ENCODE results near the gene COL17A1. TPM values are rescaled to one million over a fixed set of nuclear protein-coding genes. Genes with fewer than 3 reads are reported as not detected.

COL17A1 gene
- total RNA-seq, 1 donor from 2014 or later = 10.1 TPM

GRCh38 chr10:104021246-104021645 is 64.4 kb downstream of the COL17A1 start:
- no peaks in the 10 kb centered on the region for H3K27me3 ChIP-seq (ENCODE audit: insufficient read depth, low read length)
- peaks cover 10% of the 10 kb centered on the region for H3K36me3 Mint-ChIP-seq (ENCODE audit: low read depth, unreplicated experiment)
- no peaks in the 10 kb centered on the region for H3K9me3 Mint-ChIP-seq (ENCODE audit: unreplicated experiment)
- peaks cover 44% of the 10 kb centered on the region for H3K36me3 ChIP-seq (ENCODE audit: insufficient read depth, low read length)
- no peak overlapping the region for H3K27ac Mint-ChIP-seq (ENCODE audit: unreplicated experiment)
- no peak overlapping the region for H3K4me3 Mint-ChIP-seq (ENCODE audit: unreplicated experiment)
- H3K27ac ChIP-seq (ENCODE audit: low read depth, low read length) = no peak overlapping the region
- H3K79me2 ChIP-seq (ENCODE audit: insufficient read depth, low read length) = no peaks in the 10 kb centered on the region
- H4K20me1 ChIP-seq (ENCODE audit: insufficient read depth, low read length) = no peaks in the 10 kb centered on the region
- TF ChIP-seq EZH2 (IDR thresholded peaks at IDR 0.05; ENCODE audit: insufficient read depth, low read length) = no peak
- TF ChIP-seq CTCF (IDR thresholded peaks at IDR 0.05; ENCODE audit: insufficient read depth, low read depth, low read length) = no peak
- DNase-seq (ENCODE audit: low read depth) = no peak
- no peak overlapping the region for H2AFZ ChIP-seq (ENCODE audit: low read depth, low read length)
- H3K9me3 ChIP-seq (ENCODE audit: insufficient read depth, low read depth, low read length) = no peaks in the 10 kb centered on the region
- no peak for FAIRE-seq
- H3K9ac ChIP-seq (ENCODE audit: low read length) = no peak overlapping the region
- H3K4me1 ChIP-seq (ENCODE audit: insufficient read depth, low read length) = no peaks in the 10 kb centered on the region
- no peak overlapping the region for H3K4me2 ChIP-seq (ENCODE audit: low read length)
- no peak overlapping the region for H3K4me3 ChIP-seq (ENCODE audit: insufficient read depth, low read depth, low read length)
- no peaks in the 10 kb centered on the region for H3K4me1 Mint-ChIP-seq (ENCODE audit: low read depth, unreplicated experiment)
- H3K27me3 Mint-ChIP-seq (ENCODE audit: low read depth, unreplicated experiment) = no peaks in the 10 kb centered on the region

GRCh38 chr10:104020020-104020419 is 65.7 kb downstream of the COL17A1 start:
- TF ChIP-seq CTCF (IDR thresholded peaks at IDR 0.05; ENCODE audit: insufficient read depth, low read depth, low read length) (no peak), EZH2 (IDR thresholded peaks at IDR 0.05; ENCODE audit: insufficient read depth, low read length) (no peak)
- H3K4me1 ChIP-seq (ENCODE audit: insufficient read depth, low read length) = no peaks in the 10 kb centered on the region
- Mint-ChIP-seq H3K27me3 (ENCODE audit: low read depth, unreplicated experiment) (no peaks in the 10 kb centered on the region), H3K9me3 (ENCODE audit: unreplicated experiment) (no peaks in the 10 kb centered on the region), H3K27ac (ENCODE audit: unreplicated experiment) (no peak overlapping the region), H3K4me1 (ENCODE audit: low read depth, unreplicated experiment) (no peaks in the 10 kb centered on the region), H3K4me3 (ENCODE audit: unreplicated experiment) (no peak overlapping the region), H3K36me3 (ENCODE audit: low read depth, unreplicated experiment) (peaks cover 10% of the 10 kb centered on the region)
- FAIRE-seq (no peak), DNase-seq (ENCODE audit: low read depth) (no peak)
- H3K27ac ChIP-seq (ENCODE audit: low read depth, low read length) = no peak overlapping the region
- no peak overlapping the region for H3K9ac ChIP-seq (ENCODE audit: low read length)
- H3K4me2 ChIP-seq (ENCODE audit: low read length) = no peak overlapping the region
- H3K79me2 ChIP-seq (ENCODE audit: insufficient read depth, low read length) = no peaks in the 10 kb centered on the region
- H3K36me3 ChIP-seq (ENCODE audit: insufficient read depth, low read length) = peaks cover 36% of the 10 kb centered on the region
- H3K27me3 ChIP-seq (ENCODE audit: insufficient read depth, low read length) = no peaks in the 10 kb centered on the region
- no peak overlapping the region for H2AFZ ChIP-seq (ENCODE audit: low read depth, low read length)
- no peaks in the 10 kb centered on the region for H3K9me3 ChIP-seq (ENCODE audit: insufficient read depth, low read depth, low read length)
- no peaks in the 10 kb centered on the region for H4K20me1 ChIP-seq (ENCODE audit: insufficient read depth, low read length)
- no peak overlapping the region for H3K4me3 ChIP-seq (ENCODE audit: insufficient read depth, low read depth, low read length)

GRCh38 chr10:104018471-104018870 is 67.2 kb downstream of the COL17A1 start:
- DNase-seq (ENCODE audit: low read depth) (no peak), FAIRE-seq (no peak)
- Histone ChIP-seq H3K36me3 (ENCODE audit: insufficient read depth, low read length) (peaks cover 28% of the 10 kb centered on the region), H4K20me1 (ENCODE audit: insufficient read depth, low read length) (no peaks in the 10 kb centered on the region), H3K9ac (ENCODE audit: low read length) (no peak overlapping the region), H3K4me1 (ENCODE audit: insufficient read depth, low read length) (no peaks in the 10 kb centered on the region), H3K4me3 (ENCODE audit: insufficient read depth, low read depth, low read length) (no peak overlapping the region), H3K4me2 (ENCODE audit: low read length) (no peak overlapping the region), H3K79me2 (ENCODE audit: insufficient read depth, low read length) (no peaks in the 10 kb centered on the region), H3K27me3 (ENCODE audit: insufficient read depth, low read length) (no peaks in the 10 kb centered on the region), H3K27ac (ENCODE audit: low read depth, low read length) (no peak overlapping the region), H2AFZ (ENCODE audit: low read depth, low read length) (no peak overlapping the region), H3K9me3 (ENCODE audit: insufficient read depth, low read depth, low read length) (no peaks in the 10 kb centered on the region)
- Mint-ChIP-seq H3K4me1 (ENCODE audit: low read depth, unreplicated experiment) (no peaks in the 10 kb centered on the region), H3K36me3 (ENCODE audit: low read depth, unreplicated experiment) (peaks cover 6% of the 10 kb centered on the region), H3K27me3 (ENCODE audit: low read depth, unreplicated experiment) (no peaks in the 10 kb centered on the region), H3K4me3 (ENCODE audit: unreplicated experiment) (no peak overlapping the region), H3K9me3 (ENCODE audit: unreplicated experiment) (no peaks in the 10 kb centered on the region), H3K27ac (ENCODE audit: unreplicated experiment) (no peak overlapping the region)
- TF ChIP-seq EZH2 (IDR thresholded peaks at IDR 0.05; ENCODE audit: insufficient read depth, low read length) (no peak), CTCF (IDR thresholded peaks at IDR 0.05; ENCODE audit: insufficient read depth, low read depth, low read length) (no peak)
